Liver (tissue), 9 donors: ENCODE data around the gene PSAT1. TPM values are rescaled to one million over a fixed set of nuclear protein-coding genes. Genes with fewer than 3 reads are reported as not detected.

Experiments
- DNase-seq: peaks from one replicate; pipeline ENCODE4 v3.0.0-alpha.2; 2017; ENCODE audit warnings: low spot score
- H3K27ac ChIP-seq, 2 donors: one replicate each; pipeline ENCODE4 v1.7.0; 2013; ENCODE audit warnings: inconsistent platforms in 2 of 2, low read length in 2 of 2, control low read depth in 1 of 2, low read depth in 1 of 2, mild to moderate bottlenecking in 1 of 2
- H3K27me3 ChIP-seq, 4 donors: one replicate each; pipeline versions ENCODE4 v1.6.1 to v1.7.0; 2013; ENCODE audit warnings: low read length in 3 of 4, inconsistent platforms in 1 of 4, mild to moderate bottlenecking in 1 of 4, moderate library complexity in 1 of 4; ENCODE audit not compliant: control insufficient read depth in 4 of 4, insufficient read depth in 4 of 4
- H3K36me3 ChIP-seq, 4 donors: one replicate each; pipeline versions ENCODE4 v1.6.1 to v1.7.0; 2013; ENCODE audit warnings: low read length in 3 of 4, mild to moderate bottlenecking in 3 of 4, low read depth in 1 of 4, moderate library complexity in 1 of 4; ENCODE audit not compliant: control insufficient read depth in 4 of 4, insufficient read depth in 3 of 4
- H3K4me1 ChIP-seq, 4 donors: one replicate each; pipeline versions ENCODE4 v1.6.1 to v1.7.0; 2013; ENCODE audit warnings: low read length in 3 of 4, mild to moderate bottlenecking in 3 of 4, moderate library complexity in 1 of 4; ENCODE audit not compliant: control insufficient read depth in 4 of 4, insufficient read depth in 4 of 4
- H3K4me3 ChIP-seq, 3 donors: one replicate each; pipeline versions ENCODE4 v1.6.1 to v1.7.0; 2013; ENCODE audit warnings: low read length in 3 of 3, control low read depth in 1 of 3, low read depth in 1 of 3, mild to moderate bottlenecking in 1 of 3
- H3K9ac ChIP-seq, 2 donors: one replicate each; pipeline ENCODE4 v1.7.0; 2013; ENCODE audit warnings: low read length in 2 of 2, mild to moderate bottlenecking in 2 of 2, moderate library complexity in 2 of 2, control low read depth in 1 of 2, low read depth in 1 of 2
- H3K9me3 ChIP-seq, 4 donors: one replicate each; pipeline versions ENCODE4 v1.6.1 to v1.7.0; 2013; ENCODE audit warnings: low read length in 3 of 4; ENCODE audit not compliant: control insufficient read depth in 4 of 4
- ATF3 ChIP-seq: IDR thresholded peaks from 2 replicates; pipeline ENCODE4 v1.6.1; 2016; ENCODE audit warnings: antibody characterized with exemption
- CTCF ChIP-seq: fragments of 150-350 bp; IDR thresholded peaks from 2 replicates; pipeline ENCODE4 v1.5.1; 2017; ENCODE audit warnings: improper control_type of control experiment, low read depth, low read length; ENCODE audit not compliant: missing input control
- EGR1 ChIP-seq, 2 donors: IDR thresholded peaks; 2 replicates each; pipeline ENCODE4 v1.6.1; 2016 to 2018; ENCODE audit warnings: antibody characterized with exemption in 2 of 2, low read depth in 2 of 2
- FOXA1 ChIP-seq: IDR thresholded peaks from 2 replicates; pipeline ENCODE4 v1.6.1; 2016; ENCODE audit warnings: antibody characterized with exemption
- FOXA2 ChIP-seq: IDR thresholded peaks from 2 replicates; pipeline ENCODE4 v1.6.1; 2016; ENCODE audit warnings: antibody characterized with exemption
- GABPA ChIP-seq, 2 donors: IDR thresholded peaks in 1 of 2; conservative IDR thresholded peaks in 1 of 2; 2 replicates each; pipeline ENCODE4 v1.6.1; 2016; ENCODE audit warnings: antibody characterized with exemption in 2 of 2, mild to moderate bottlenecking in 1 of 2, moderate library complexity in 1 of 2
- HNF4A ChIP-seq, 2 donors: conservative IDR thresholded peaks; 2 replicates each; pipeline ENCODE4 v1.6.1; 2016; ENCODE audit warnings: antibody characterized with exemption in 2 of 2, mild to moderate bottlenecking in 2 of 2
- HNF4G ChIP-seq: IDR thresholded peaks from 2 replicates; pipeline ENCODE4 v1.6.1; 2016; ENCODE audit warnings: antibody characterized with exemption
- JUND ChIP-seq, 2 donors: IDR thresholded peaks; 2 replicates each; pipeline ENCODE4 v1.6.1; 2016; ENCODE audit warnings: antibody characterized with exemption in 2 of 2
- NR2F2 ChIP-seq: IDR thresholded peaks from 2 replicates; pipeline ENCODE4 v1.6.1; 2016; ENCODE audit warnings: antibody characterized with exemption
- RAD21 ChIP-seq, 2 donors: IDR thresholded peaks; 2 replicates each; pipeline ENCODE4 v1.6.1; 2016; ENCODE audit warnings: antibody characterized with exemption in 2 of 2, mild to moderate bottlenecking in 2 of 2
- RXRA ChIP-seq, 2 donors: IDR thresholded peaks; 2 replicates each; pipeline ENCODE4 v1.6.1; 2017 to 2018; ENCODE audit warnings: antibody characterized with exemption in 2 of 2, mild to moderate bottlenecking in 1 of 2
- SP1 ChIP-seq: IDR thresholded peaks from 2 replicates; pipeline ENCODE4 v1.6.1; 2018; ENCODE audit warnings: antibody characterized with exemption, mild to moderate bottlenecking
- YY1 ChIP-seq: IDR thresholded peaks from 2 replicates; pipeline ENCODE4 v1.6.1; 2016; ENCODE audit warnings: antibody characterized with exemption, mild to moderate bottlenecking
- WGBS: extraction: QIAGEN DNeasy Blood & Tissue Kit; methylation state at CpG from one replicate; pipeline ENCODE4 v1.1.7; 2013; 5-methylcytosine and 5-hydroxymethylcytosine counted together
- polyA plus RNA-seq, 2 donors: library from polyadenylated mRNA; stranded (reverse) in 1 of 2; unstranded in 1 of 2; fragments of 200-250 nt in 1 of 2; fragments of >200 nt in 1 of 2; fragmentation: Nextera tagmentation in 1 of 2; extraction: Ambion mirVana in 1 of 2; gene quantifications; one replicate each; pipeline versions ENCODE4 v1.2.1 to v1.2.3, GENCODE V29; 2013 to 2015
- total RNA-seq, 2 donors: library from RNA; depleted of rRNA; stranded (reverse); fragments of >200 nt; gene quantifications; one replicate each; pipeline ENCODE4 v1.2.3, GENCODE V29; 2014
- TF ChIP-seq, protein P1 (sequence below): IDR thresholded peaks from 2 replicates; pipeline ENCODE4 v1.6.1; 2016; ENCODE audit warnings: antibody characterized with exemption, mild to moderate bottlenecking
- TF ChIP-seq, protein P2 (sequence below): IDR thresholded peaks from 2 replicates; pipeline ENCODE4 v1.6.1; 2016; ENCODE audit warnings: antibody characterized with exemption
- TF ChIP-seq, protein P3 (sequence below): IDR thresholded peaks from 2 replicates; pipeline ENCODE4 v1.6.1; 2016; ENCODE audit warnings: antibody characterized with exemption
- donor health status: healthy.
- donor health status: healthy.
- donor health status: healthy.
- donor health status: healthy.
- donor health status: healthy.

The PSAT1 gene
- total and polyA plus RNA-seq, 4 donors = 28.0 to 156 (median 66.8) TPM

DNA sequence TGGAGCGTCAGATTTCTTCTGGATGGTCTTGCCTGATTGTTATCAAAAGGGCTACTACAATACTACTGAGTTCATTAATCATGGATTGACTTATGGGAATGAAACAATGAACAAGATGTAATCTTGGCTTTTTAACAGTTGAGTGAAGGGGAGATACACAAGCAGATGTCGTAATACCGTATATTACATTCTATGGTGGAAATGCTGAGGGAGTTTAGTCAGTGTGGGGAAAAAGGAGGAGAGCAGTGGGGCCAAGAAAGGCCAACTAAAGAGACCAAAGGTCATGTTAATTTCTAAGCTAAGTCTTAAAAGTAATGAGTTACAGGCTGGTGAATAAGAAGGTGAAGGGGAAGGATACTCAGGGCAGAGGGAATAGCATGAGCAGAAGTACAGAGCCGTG lies 29.0 kb upstream of the PSAT1 start:
- DNase-seq = no peak
- Histone ChIP-seq H3K36me3 (peaks cover 2 to 7% (median 5%) of the 10 kb centered on the region in 4 donors), H3K27me3 (no peaks in the 10 kb centered on the region), H3K4me3 (no peak overlapping the region), H3K27ac (no peak overlapping the region), H3K9me3 (no peaks in the 10 kb centered on the region), H3K4me1 (peaks cover 0 to 4% (median 2%) of the 10 kb centered on the region in 4 donors), H3K9ac (no peak overlapping the region)
- 98% methylated on average over 4 of the region's 4 CpGs for whole genome bisulfite sequencing
- TF ChIP-seq FOXA2 (no peak), NR2F2 (no peak), JUND (IDR thresholded peaks at IDR 0.05) (no peak), RAD21 (IDR thresholded peaks at IDR 0.05) (no peak), GABPA (IDR thresholded peaks at IDR 0.05 in 1 of 2, conservative IDR thresholded peaks at IDR 0.05 in 1 of 2) (no peak), YY1 (no peak), SP1 (no peak), HNF4G (no peak), EGR1 (IDR thresholded peaks at IDR 0.05; ENCODE audit: low read depth in 2 of 2) (no peak), ATF3 (no peak), HNF4A (conservative IDR thresholded peaks at IDR 0.05) (no peak), RXRA (IDR thresholded peaks at IDR 0.05) (no peak)
- TF ChIP-seq, protein P1, sequence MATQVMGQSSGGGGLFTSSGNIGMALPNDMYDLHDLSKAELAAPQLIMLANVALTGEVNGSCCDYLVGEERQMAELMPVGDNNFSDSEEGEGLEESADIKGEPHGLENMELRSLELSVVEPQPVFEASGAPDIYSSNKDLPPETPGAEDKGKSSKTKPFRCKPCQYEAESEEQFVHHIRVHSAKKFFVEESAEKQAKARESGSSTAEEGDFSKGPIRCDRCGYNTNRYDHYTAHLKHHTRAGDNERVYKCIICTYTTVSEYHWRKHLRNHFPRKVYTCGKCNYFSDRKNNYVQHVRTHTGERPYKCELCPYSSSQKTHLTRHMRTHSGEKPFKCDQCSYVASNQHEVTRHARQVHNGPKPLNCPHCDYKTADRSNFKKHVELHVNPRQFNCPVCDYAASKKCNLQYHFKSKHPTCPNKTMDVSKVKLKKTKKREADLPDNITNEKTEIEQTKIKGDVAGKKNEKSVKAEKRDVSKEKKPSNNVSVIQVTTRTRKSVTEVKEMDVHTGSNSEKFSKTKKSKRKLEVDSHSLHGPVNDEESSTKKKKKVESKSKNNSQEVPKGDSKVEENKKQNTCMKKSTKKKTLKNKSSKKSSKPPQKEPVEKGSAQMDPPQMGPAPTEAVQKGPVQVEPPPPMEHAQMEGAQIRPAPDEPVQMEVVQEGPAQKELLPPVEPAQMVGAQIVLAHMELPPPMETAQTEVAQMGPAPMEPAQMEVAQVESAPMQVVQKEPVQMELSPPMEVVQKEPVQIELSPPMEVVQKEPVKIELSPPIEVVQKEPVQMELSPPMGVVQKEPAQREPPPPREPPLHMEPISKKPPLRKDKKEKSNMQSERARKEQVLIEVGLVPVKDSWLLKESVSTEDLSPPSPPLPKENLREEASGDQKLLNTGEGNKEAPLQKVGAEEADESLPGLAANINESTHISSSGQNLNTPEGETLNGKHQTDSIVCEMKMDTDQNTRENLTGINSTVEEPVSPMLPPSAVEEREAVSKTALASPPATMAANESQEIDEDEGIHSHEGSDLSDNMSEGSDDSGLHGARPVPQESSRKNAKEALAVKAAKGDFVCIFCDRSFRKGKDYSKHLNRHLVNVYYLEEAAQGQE = no peak

GRCh38 chr9:78269784-78270183 lies 27.1 kb upstream of the PSAT1 start:
- Histone ChIP-seq H3K9me3 (no peaks in the 10 kb centered on the region), H3K4me3 (no peak overlapping the region), H3K27ac (no peak overlapping the region), H3K9ac (no peak overlapping the region), H3K4me1 (peaks cover 0 to 4% (median 2%) of the 10 kb centered on the region in 4 donors), H3K36me3 (peaks cover 2 to 7% (median 5%) of the 10 kb centered on the region in 4 donors), H3K27me3 (no peaks in the 10 kb centered on the region)
- TF ChIP-seq YY1 (no peak), ATF3 (no peak), JUND (IDR thresholded peaks at IDR 0.05) (no peak), HNF4A (conservative IDR thresholded peaks at IDR 0.05) (no peak), RAD21 (IDR thresholded peaks at IDR 0.05) (no peak), FOXA1 (no peak), CTCF (no peak), GABPA (IDR thresholded peaks at IDR 0.05 in 1 of 2, conservative IDR thresholded peaks at IDR 0.05 in 1 of 2) (no peak), HNF4G (no peak), NR2F2 (no peak)
- TF ChIP-seq, protein P2, sequence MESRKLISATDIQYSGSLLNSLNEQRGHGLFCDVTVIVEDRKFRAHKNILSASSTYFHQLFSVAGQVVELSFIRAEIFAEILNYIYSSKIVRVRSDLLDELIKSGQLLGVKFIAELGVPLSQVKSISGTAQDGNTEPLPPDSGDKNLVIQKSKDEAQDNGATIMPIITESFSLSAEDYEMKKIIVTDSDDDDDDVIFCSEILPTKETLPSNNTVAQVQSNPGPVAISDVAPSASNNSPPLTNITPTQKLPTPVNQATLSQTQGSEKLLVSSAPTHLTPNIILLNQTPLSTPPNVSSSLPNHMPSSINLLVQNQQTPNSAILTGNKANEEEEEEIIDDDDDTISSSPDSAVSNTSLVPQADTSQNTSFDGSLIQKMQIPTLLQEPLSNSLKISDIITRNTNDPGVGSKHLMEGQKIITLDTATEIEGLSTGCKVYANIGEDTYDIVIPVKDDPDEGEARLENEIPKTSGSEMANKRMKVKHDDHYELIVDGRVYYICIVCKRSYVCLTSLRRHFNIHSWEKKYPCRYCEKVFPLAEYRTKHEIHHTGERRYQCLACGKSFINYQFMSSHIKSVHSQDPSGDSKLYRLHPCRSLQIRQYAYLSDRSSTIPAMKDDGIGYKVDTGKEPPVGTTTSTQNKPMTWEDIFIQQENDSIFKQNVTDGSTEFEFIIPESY = no peak
- TF ChIP-seq, protein P3, sequence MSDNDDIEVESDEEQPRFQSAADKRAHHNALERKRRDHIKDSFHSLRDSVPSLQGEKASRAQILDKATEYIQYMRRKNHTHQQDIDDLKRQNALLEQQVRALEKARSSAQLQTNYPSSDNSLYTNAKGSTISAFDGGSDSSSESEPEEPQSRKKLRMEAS = no peak
- TF ChIP-seq, protein P1 = no peak
- no peak for DNase-seq
